HG03108 (cell line): ENCODE results near the gene SMCO4.
"Not testable (repeated sequence)": the region's sequence is repeated elsewhere in the genome, so short reads cannot be mapped to it uniquely, and the experiment has no call there.

Experiments
- ATAC-seq: cut with Tn5 transposase; IDR thresholded peaks from one replicate; pipeline ENCODE4 v1.9.1; 2021; ENCODE audit warnings: moderate library complexity; ENCODE audit not compliant: unreplicated experiment

Gene SMCO4

DNA sequence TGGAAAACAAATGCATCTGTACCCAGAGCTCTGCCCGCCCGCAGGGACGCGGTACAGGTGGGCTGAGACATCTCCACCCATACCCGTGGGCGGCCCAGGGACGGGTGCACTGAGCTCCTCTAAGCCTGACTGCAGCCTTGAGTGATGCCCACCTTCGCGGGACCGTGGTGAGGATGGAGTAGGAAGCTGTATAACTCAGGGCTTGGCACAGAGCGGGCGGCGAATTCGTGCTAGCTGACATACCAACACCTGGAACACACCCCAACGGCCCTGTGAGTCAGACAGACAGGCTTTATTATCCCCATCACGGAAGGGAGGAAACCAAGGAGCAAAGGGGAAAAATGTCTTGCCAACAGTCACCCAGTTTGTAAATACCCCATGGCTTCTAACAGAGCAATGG is 61.9 kb downstream of the SMCO4 start:
- no peak for ATAC-seq

DNA sequence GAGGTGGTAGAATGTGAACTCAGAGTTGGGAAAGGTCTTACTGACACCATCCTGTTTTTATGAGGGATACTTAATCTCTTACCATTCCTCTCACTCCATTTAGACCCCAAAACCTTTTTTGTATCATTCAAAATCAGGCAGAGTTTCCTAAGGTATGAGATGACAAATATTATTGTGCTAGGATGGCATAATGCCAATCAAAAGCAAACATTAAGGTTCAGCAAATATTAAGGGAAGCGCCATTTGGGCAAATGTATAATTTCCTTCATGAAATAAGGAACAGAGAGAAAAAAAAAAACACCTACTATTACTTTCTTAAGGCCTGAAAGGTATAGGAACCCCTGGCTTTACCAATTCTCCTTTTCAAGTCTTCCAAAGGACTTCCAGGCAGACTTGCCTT is 62.4 kb downstream of the SMCO4 start:
- ATAC-seq = no peak

DNA sequence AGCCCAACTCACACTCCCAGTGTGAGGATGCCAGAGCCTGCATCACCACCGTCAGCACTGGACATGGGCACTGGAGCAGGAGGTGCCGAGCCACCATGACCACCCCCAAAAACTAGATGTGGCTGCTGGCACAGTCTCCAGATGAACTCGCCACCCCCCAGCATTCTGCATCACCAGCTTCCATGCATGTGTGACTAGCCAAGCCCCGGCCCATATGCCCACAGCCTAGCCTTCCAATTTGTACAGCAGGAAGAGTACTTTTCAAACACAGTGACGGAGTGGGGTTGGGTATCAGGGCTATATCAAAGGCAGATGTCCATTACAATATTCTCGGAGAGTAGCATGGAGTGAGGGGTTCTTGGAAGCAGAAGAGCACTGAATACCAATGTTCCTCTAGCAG is 62.9 kb downstream of the SMCO4 start:
- ATAC-seq = no peak

DNA sequence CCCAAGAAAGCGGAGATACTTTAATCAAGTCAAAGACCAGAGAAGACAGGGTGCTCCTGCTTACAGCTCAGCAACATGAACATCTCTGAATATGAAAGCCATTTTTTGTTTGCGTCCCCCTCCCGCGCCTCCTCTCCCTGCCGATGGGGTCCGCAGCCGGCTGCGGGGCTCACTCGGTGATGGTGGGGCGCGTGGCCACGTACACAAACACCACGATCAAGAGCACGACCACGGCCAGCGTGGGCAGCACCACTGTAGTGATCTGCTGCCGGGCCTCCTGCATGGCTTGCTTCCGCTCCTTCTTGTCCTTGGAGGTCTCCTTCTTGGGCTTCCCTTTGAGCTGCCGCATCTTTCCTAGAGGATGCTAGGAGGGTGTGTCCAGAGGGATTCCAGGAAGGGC is 64.3 kb downstream of the SMCO4 start:
- ATAC-seq = no peak

DNA sequence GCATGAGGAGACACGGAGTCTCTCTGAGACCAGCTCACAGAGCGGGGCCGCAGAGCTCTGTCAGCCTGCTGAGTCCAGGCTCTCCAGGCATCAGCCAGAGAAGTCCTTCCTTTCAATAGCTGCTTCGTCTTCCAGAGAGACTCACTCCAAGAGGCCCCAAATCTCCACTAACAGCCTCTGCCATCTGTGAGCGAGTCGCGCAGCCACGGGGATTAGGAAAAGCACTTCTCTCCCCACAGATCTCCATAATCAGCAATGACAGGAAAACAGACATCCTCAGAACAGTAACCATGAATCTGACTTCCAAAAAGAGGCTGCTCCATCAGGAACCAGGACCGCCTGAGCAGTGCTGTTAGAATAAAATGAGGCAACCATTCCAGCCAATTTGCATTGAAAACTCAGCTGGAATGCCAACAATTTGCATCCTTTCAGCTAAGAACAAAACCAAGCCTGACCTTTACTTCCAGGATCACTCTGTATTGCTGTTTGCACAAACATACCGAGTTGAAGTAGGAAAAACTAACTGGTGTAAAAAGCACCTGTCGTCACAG is 65.4 kb downstream of the SMCO4 start:
- no peak for ATAC-seq

DNA sequence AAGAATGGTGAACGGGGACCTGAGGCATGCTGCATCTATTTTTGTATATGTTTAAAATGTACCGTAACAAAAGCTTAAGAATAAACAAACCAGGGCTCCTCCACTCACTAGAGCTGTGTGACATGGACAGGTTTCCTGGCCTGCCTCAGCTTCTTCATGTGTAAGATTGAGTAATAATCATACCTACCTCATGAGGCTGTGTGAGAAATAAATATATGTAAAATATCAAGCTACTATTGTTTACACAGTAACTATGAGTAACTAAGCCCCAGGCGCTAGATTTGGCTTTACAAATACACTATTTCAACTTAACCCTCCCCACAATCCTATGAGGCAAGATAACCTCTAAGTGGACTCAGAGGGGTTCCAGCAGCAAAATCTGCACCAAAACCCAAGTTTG is 66.4 kb downstream of the SMCO4 start:
- no peak for ATAC-seq

DNA sequence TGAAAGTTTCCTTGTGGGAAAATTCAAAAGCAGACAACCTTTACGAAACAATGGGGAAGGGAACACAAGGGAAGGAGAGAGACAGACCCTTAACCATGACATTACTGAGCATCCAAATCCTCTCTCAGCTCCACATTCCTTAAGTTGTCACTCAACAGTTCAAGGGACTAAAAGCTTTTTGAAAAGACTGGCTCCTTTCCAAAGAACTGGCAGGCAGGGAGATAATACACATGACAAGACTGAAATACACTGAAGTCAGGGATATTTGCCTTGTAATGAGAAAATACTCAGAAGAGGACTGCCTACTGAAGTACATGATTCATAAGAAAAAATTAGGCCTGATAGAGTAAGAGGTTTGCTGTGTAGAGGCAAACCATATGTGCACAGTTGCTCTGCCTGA is 69.1 kb downstream of the SMCO4 start:
- no peak for ATAC-seq

DNA sequence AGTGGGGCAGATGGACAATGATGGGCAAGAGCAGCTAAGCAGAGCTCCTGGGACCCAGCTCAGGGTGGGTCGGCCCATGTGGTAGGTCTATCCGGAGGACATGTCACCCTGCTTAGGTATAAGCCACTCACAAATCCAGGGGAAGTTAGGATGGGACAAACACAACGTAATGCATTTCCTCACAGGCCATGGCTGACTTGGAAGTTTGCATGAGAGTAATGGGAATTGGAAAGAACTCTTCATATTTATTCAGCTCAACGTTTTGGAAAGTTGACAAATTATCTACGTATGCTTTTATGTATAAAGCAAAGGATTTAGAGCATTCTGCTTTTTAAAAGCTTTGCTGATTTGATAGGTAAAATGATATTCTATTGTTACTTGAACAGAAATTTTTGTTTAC is 74.9 kb downstream of the SMCO4 start:
- no peak for ATAC-seq

DNA sequence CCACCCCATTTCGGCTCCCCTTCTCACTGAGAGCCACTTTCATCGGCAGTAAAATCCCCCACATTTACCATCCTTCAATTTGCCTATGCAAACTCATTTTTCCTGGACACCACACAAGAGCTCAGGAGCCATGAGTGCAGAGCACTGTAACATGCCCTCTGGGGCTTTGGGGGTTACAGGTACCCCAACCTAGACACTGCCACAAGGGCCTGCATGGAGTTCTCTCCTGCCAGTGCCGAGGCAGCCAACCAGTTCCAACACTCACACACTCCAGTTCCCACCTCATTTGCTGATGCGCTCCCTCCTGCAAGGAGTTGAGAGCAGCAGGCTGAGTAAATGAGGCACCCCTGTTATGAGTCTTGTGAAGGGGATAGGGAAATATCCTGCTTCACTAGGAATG is 76.1 kb downstream of the SMCO4 start:
- no peak for ATAC-seq

DNA sequence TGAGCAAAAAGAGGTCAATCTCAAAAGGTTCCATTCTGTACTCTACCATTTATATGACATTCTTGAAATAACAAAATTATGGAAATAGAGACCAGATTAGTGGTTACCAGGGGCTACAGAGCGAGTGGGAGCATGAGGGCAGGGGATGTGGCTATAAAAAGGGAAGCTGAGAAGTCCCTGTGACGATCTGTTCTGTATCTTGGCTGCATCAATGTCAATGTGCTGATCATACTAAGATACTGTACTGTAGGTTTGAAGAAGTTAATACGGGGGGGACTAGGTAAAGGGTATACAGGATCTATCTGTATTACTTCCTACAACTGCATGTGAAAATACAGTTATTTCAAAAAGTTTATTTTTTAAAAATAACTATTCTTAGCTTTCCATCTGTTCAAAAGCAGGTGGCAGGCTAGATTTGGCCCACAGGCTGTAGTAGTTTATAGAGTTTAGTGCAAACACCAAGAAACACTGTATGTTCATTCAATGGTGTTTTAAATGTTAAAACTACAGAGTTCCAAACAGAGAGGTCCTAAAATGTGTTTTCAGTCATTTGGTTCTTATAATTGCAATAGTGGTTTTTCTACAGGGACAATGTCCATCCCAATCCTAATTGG is 78.2 kb downstream of the SMCO4 start:
- no peak for ATAC-seq

DNA sequence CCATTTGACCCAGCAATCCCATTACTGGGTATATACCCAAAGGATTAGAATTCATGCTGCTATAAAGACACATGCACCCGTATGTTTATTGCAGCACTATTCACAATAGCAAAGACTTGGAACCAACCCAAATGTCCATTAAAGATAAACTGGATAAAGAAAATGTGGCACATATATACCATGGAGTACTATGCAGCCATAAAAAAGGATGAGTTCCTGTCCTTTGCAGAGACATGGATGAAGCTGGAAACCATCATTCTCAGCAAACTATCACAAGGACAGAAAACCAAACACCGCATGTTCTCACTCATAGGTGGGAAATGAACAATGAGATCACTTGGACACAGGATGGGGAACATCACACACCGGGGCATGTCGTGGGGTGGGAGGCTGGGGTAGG is 79.5 kb downstream of the SMCO4 start:
- not testable (repeated sequence) for ATAC-seq

DNA sequence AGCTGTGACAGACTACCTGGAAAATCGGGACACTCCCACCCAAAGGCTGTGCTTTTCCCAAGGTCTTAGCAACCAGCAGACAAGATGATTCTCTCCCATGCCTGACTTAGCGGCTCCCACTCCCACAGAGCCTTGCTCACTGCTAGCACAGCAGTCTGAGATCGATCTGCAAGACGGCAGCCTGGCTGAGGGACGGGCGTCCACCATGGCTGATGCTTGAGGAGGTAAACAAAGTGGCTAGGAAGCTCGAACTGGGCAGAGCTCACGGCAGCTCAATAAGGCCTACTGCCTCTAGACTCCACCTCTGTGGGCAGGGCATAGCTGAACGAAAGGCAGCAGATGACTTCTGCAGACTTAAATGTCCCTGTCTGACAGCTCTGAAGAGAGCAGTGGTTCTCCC is 84.9 kb downstream of the SMCO4 start:
- no peak for ATAC-seq

DNA sequence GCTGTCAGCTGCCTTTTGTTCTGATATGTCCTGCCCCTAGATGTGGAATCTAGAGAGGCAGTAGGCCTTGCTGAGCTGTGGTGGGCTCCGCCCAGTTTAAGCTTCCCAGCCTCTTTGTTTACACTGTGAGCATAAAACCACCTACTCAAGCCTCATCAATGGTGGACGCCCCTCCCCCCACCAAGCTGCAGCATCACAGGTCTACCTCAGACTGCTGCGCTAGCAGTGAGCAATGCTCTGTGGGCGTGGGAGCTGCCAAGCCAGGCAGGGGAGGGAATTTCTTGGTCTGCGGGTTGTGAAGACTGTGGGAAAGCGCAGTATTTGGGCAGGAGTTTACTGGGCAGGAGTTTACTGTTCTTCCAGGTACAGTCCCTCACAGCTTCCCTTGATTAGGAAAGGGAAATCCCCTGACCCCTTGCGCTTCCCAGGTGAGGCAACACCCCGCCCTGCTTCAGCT is 98.5 kb downstream of the SMCO4 start:
- ATAC-seq = no peak

DNA sequence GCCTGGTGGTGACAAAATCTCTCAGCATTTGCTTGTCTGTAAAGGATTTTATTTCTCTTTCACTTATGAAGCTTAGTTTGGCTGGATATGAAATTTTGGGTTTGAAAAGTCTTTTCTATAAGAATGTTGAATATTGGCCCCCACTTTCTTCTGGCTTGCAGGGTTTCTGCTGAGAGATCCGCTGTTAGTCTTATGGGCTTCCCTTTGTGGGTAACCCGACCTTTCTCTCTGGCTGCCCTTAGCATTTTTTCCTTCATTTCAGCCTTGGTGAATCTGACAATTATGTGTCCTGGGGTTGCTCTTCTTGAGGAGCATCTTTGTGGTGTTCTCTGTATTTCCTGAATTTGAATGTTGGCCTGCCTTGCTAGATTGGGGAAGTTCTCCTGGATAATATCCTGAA is 100.0 kb downstream of the SMCO4 start:
- ATAC-seq = not testable (repeated sequence)

DNA sequence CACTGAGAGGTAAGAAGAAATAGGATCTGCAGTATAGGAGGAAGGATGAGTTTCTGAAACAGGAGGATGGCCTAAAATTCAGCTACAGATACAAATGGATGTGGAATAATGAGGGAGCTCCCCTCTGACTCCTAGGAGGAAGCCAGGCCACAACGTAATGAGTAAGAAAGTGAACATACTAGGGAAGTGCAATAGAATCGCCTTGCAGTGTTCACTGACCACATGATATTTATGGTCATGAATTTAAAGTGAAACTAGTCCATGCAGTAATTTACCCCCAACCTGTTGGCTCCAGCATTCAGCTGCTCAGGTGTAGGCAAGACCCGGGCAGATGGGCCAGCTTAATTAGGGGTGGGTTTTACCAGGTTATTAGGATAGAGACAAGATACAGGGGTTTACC is 110.9 kb downstream of the SMCO4 start:
- ATAC-seq = no peak
